HG02840 (cell line): ENCODE data around the gene NPM1.
"Not testable (repeated sequence)": the region's sequence is repeated elsewhere in the genome, so short reads cannot be mapped to it uniquely, and the experiment has no call there.

Experiments used
- ATAC-seq: cut with Tn5 transposase; IDR thresholded peaks from one replicate; pipeline ENCODE4 v1.9.1; 2021; ENCODE audit warnings: mild to moderate bottlenecking, moderate library complexity, moderate number of reproducible peaks; ENCODE audit not compliant: unreplicated experiment, low FRiP score

Gene NPM1

GRCh38 chr5:171387345-171387969 is at the start of gene NPM1:
Gene NPM1 (plus strand): TSS chr5:171387849. CDS start chr5:171387949, 100 bp downstream.
- ATAC-seq: peak; percentile 81

GRCh38 chr5:171340042-171340441 is 47.6 kb upstream of the NPM1 start:
- no peak for ATAC-seq

GRCh38 chr5:171340491-171340890 is 47.2 kb upstream of the NPM1 start:
- ATAC-seq: no peak

GRCh38 chr5:171342362-171343111 is 45.1 kb upstream of the NPM1 start:
- ATAC-seq: no peak

GRCh38 chr5:171344936-171345608 is 42.6 kb upstream of the NPM1 start:
- no peak for ATAC-seq

- ATAC-seq: no peak
These were observed 36.0 kb upstream of the NPM1 start for GRCh38 chr5:171351536-171352073.

- peak; percentile 86 for ATAC-seq
These were observed 32.3 kb upstream of the NPM1 start for GRCh38 chr5:171355302-171355724.

- ATAC-seq: no peak
These were observed 29.8 kb upstream of the NPM1 start for GRCh38 chr5:171357843-171358242.

- not testable (repeated sequence) for ATAC-seq
These were observed 26.5 kb upstream of the NPM1 start for GRCh38 chr5:171361151-171361550.

GRCh38 chr5:171363249-171363648 is 24.4 kb upstream of the NPM1 start:
- ATAC-seq: not testable (repeated sequence)

- ATAC-seq: peak; percentile 56
These were observed 23.8 kb upstream of the NPM1 start for GRCh38 chr5:171363846-171364245.

- ATAC-seq: no peak
These were observed 22.3 kb upstream of the NPM1 start for GRCh38 chr5:171365351-171365750.

GRCh38 chr5:171366645-171367044 is 21.0 kb upstream of the NPM1 start:
- no peak for ATAC-seq

- ATAC-seq: no peak
These were observed 20.0 kb upstream of the NPM1 start for GRCh38 chr5:171367424-171368370.

- no peak for ATAC-seq
These were observed 18.6 kb upstream of the NPM1 start for GRCh38 chr5:171369056-171369455.

GRCh38 chr5:171369898-171370297 is 17.8 kb upstream of the NPM1 start:
- ATAC-seq: no peak

GRCh38 chr5:171370881-171371280 is 16.8 kb upstream of the NPM1 start:
- ATAC-seq: not testable (repeated sequence)

- ATAC-seq: no peak
These were observed 16.3 kb upstream of the NPM1 start for GRCh38 chr5:171371326-171371725.

GRCh38 chr5:171379961-171380360 is 7.7 kb upstream of the NPM1 start:
- ATAC-seq: no peak

GRCh38 chr5:171384416-171384815 is 3.2 kb upstream of the NPM1 start:
- not testable (repeated sequence) for ATAC-seq
